ENCODE measurements around the gene GREB1.

Gene GREB1, protein sequence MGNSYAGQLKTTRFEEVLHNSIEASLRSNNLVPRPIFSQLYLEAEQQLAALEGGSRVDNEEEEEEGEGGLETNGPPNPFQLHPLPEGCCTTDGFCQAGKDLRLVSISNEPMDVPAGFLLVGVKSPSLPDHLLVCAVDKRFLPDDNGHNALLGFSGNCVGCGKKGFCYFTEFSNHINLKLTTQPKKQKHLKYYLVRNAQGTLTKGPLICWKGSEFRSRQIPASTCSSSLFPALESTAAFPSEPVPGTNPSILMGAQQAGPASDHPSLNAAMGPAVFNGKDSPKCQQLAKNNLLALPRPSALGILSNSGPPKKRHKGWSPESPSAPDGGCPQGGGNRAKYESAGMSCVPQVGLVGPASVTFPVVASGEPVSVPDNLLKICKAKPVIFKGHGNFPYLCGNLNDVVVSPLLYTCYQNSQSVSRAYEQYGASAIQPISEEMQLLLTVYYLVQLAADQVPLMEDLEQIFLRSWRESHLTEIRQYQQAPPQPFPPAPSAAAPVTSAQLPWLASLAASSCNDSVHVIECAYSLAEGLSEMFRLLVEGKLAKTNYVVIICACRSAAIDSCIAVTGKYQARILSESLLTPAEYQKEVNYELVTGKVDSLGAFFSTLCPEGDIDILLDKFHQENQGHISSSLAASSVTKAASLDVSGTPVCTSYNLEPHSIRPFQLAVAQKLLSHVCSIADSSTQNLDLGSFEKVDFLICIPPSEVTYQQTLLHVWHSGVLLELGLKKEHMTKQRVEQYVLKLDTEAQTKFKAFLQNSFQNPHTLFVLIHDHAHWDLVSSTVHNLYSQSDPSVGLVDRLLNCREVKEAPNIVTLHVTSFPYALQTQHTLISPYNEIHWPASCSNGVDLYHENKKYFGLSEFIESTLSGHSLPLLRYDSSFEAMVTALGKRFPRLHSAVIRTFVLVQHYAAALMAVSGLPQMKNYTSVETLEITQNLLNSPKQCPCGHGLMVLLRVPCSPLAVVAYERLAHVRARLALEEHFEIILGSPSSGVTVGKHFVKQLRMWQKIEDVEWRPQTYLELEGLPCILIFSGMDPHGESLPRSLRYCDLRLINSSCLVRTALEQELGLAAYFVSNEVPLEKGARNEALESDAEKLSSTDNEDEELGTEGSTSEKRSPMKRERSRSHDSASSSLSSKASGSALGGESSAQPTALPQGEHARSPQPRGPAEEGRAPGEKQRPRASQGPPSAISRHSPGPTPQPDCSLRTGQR (N-terminal part only)

DNA sequence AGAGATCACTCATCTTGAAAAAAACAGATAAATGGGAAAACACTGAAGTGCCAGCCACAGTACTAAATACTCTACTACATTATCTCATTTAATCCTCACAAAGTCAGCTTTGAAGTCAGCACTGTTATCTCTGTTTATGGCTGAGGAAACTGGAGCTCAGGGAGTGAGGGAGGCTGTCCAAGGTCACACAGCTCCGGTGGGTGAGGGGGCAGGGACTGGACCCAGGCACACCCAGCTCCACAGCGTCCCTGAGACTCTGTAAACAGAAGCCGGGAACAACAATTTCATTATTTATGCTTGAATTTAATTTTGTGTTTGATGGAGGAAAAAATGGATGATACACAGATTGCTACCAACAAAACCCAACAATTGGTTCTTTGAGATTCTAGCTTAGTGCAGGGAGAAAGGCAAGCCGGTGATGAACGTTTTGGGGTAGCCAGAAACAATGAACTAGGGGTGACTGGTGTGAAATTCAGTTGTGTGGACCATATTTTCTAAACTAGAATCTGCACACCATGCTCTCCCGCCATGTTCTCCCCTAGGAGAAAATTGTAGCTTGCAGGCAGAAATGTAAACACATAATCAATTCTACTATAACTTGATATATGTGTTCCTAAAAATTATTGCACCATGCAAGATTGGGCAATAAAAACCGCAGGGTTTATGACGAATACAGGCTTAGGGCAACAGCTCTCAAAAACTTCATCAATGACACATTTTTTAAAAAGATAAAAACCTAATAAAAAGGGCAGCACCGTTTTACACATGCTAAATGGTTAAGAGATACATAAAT, at the start of gene GREB1:
Gene GREB1, plus strand, starts transcription at position 768 of the 793 bp plus-strand sequence. CDS start 22,570 bp downstream, outside the sequence.
- TF ChIP-seq, protein P1, sequence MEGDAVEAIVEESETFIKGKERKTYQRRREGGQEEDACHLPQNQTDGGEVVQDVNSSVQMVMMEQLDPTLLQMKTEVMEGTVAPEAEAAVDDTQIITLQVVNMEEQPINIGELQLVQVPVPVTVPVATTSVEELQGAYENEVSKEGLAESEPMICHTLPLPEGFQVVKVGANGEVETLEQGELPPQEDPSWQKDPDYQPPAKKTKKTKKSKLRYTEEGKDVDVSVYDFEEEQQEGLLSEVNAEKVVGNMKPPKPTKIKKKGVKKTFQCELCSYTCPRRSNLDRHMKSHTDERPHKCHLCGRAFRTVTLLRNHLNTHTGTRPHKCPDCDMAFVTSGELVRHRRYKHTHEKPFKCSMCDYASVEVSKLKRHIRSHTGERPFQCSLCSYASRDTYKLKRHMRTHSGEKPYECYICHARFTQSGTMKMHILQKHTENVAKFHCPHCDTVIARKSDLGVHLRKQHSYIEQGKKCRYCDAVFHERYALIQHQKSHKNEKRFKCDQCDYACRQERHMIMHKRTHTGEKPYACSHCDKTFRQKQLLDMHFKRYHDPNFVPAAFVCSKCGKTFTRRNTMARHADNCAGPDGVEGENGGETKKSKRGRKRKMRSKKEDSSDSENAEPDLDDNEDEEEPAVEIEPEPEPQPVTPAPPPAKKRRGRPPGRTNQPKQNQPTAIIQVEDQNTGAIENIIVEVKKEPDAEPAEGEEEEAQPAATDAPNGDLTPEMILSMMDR (conservative IDR thresholded peaks at IDR 0.05; ENCODE audit: low read depth, low read length): no peak
- no peak within 1 kb of the TSS for H3K4me3 ChIP-seq (ENCODE audit: low read length)
- DNase-seq (ENCODE audit: low read depth): no peak

DNA sequence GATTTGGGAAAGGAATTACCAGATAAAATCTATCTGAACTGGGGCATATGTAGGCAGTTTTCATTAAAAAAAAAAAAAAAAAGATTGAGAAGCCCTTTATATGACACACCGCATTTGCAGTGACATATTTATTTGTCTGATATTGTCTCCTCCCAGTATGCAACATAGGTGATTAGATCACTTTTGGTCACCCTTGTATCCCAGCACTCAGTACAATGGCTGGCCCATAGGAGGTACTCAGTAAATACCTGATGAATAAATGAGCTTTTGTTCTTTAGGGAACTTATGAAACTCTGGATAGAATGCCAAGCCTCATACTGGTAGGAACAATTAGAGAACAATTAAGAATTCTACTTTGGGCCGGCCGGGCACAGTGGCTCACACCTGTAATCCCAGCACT, 45.0 kb upstream of the GREB1 start:
- no peak overlapping the region for H3K4me3 ChIP-seq (ENCODE audit: low read length)
- DNase-seq (ENCODE audit: low read depth): no peak
- TF ChIP-seq, protein P1 (conservative IDR thresholded peaks at IDR 0.05; ENCODE audit: low read depth, low read length): no peak

DNA sequence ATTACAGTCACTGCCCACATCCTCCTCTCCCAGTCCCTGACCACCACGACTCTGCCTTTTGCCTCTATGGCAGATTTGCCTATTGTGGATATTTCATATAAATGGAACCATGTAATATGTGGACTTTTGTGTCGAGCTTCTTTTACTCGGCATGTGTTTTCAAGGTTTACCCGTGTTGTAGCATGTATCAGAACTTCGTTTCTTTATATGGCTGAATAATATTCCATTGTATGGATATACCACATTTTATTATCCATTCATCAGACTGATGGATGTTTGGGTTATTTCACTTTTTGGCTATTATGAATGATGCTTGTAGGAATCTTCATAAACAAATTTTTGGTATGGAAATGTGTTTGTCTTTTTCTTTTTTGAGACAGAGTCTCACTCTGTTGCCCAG, 43.7 kb upstream of the GREB1 start:
- H3K4me3 ChIP-seq (ENCODE audit: low read length): no peak overlapping the region
- TF ChIP-seq, protein P1 (conservative IDR thresholded peaks at IDR 0.05; ENCODE audit: low read depth, low read length): no peak
- no peak for DNase-seq (ENCODE audit: low read depth)

DNA sequence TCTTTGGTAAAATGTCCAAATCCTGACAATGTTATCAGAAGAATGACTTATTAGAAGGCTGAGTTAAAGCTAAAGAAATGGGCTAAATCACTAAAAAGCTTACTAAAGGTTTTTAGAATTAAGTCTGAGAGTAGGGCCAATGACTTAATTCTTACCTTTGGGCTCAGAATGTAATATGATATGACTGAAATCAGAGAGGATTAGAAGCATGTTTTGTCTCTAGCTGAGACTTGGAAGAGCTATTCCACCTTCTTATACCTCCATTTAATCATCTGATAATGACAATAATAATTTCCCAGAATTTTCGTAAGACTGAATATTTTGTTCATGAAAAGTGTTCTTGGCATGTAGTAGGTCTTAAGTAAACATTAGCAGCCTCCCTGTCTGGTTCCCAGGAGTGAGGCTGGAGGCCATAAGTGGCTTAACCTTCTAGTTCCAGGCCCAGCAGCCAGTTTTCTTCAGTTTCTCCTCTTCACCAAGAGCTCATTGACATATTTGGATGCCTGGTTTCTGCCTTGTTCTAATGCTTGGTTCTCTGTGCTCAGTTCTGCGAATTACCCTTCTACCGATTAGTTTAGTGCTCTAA, 42.4 kb upstream of the GREB1 start:
- TF ChIP-seq, protein P1 (conservative IDR thresholded peaks at IDR 0.05; ENCODE audit: low read depth, low read length): no peak
- no peak for DNase-seq (ENCODE audit: low read depth)
- no peak overlapping the region for H3K4me3 ChIP-seq (ENCODE audit: low read length)

DNA sequence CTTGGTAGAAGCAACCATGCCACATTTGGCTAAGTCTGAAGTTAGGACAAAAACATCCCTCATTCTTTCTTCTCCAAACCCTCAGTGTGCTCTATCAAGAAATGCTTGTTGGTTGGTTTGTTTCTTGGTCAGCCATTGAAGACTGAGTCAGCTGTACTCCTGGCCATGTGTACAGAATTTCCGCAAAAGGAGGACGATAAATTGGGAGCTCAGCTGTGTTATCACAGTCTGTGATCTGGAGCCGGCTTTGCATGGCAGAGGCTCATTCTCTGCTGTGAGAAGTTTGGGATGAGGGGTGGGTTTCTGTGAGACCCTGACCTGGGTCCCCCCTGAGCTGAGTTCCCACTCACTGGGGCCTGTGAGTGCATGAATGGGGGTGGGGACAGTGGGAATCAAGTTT, 41.6 kb upstream of the GREB1 start:
- TF ChIP-seq, protein P1 (conservative IDR thresholded peaks at IDR 0.05; ENCODE audit: low read depth, low read length): no peak
- no peak overlapping the region for H3K4me3 ChIP-seq (ENCODE audit: low read length)
- DNase-seq (ENCODE audit: low read depth): no peak

DNA sequence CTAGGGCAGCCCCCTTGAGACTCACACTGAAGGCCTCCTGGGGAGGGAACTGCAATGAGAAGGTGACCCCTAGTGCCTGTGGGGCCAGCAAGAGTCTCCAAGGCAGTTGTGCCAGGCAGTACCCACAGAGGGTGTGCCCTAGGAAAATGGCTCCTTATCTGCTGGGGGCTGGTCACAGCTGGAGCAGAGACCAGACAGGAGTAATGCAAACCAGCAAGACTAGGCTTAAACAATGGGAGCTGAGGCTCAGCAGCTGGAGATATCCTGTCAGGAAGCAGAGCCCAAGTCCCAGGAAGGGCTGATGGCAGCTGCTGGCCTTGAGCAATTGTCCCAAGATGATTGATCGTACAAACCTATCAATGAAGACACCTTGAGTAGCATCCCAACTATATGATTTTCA, 41.1 kb upstream of the GREB1 start:
- TF ChIP-seq, protein P1 (conservative IDR thresholded peaks at IDR 0.05; ENCODE audit: low read depth, low read length): no peak
- H3K4me3 ChIP-seq (ENCODE audit: low read length): no peak overlapping the region
- no peak for DNase-seq (ENCODE audit: low read depth)

Data from retinal pigment epithelial cell (primary cell).